NOMO-1 treated with dmso at 0.1 percent for 144 hours (cell line): ENCODE data around the gene CRYL1.
"Not testable (repeated sequence)": the region's sequence is repeated elsewhere in the genome, so short reads cannot be mapped to it uniquely, and the experiment has no call there.

Source experiments
- DNase-seq: peaks from one replicate; lab custom pipeline; 2025; ENCODE audit not compliant: unreplicated experiment; lab: John Stamatoyannopoulos, UW

Gene CRYL1

GRCh38 chr13:20461481-20461859 is 64.2 kb downstream of the CRYL1 start:
- DNase-seq: no peak

GRCh38 chr13:20460761-20461160 is 64.9 kb downstream of the CRYL1 start:
- DNase-seq: no peak

GRCh38 chr13:20457670-20458069 is 68.0 kb downstream of the CRYL1 start:
- no peak for DNase-seq

- no peak for DNase-seq
Observed at GRCh38 chr13:20456737-20457136, 68.9 kb downstream of the CRYL1 start.

GRCh38 chr13:20451397-20451796 is 74.3 kb downstream of the CRYL1 start:
- DNase-seq: no peak

- DNase-seq: no peak
Observed at GRCh38 chr13:20448470-20448869, 77.2 kb downstream of the CRYL1 start.

GRCh38 chr13:20446900-20447299 is 78.8 kb downstream of the CRYL1 start:
- DNase-seq: no peak

- DNase-seq: no peak
Observed at GRCh38 chr13:20446405-20446804, 79.3 kb downstream of the CRYL1 start.

- no peak for DNase-seq
Observed at GRCh38 chr13:20442798-20443381, 82.8 kb downstream of the CRYL1 start.

GRCh38 chr13:20442375-20442774 is 83.3 kb downstream of the CRYL1 start:
- DNase-seq: no peak

- DNase-seq: no peak
Observed at GRCh38 chr13:20441879-20442278, 83.8 kb downstream of the CRYL1 start.

- no peak for DNase-seq
Observed at GRCh38 chr13:20441056-20441455, 84.6 kb downstream of the CRYL1 start.

- no peak for DNase-seq
Observed at GRCh38 chr13:20439261-20439660, 86.4 kb downstream of the CRYL1 start.

- no peak for DNase-seq
Observed at GRCh38 chr13:20438801-20439200, 86.9 kb downstream of the CRYL1 start.

GRCh38 chr13:20436505-20436904 is 89.2 kb downstream of the CRYL1 start:
- no peak for DNase-seq

- no peak for DNase-seq
Observed at GRCh38 chr13:20435616-20436368, 89.9 kb downstream of the CRYL1 start.

- DNase-seq: not testable (repeated sequence)
Observed at GRCh38 chr13:20434210-20434609, 91.4 kb downstream of the CRYL1 start.

- no peak for DNase-seq
Observed at GRCh38 chr13:20431687-20432384, 93.8 kb downstream of the CRYL1 start.

- DNase-seq: no peak
Observed at GRCh38 chr13:20431080-20431479, 94.6 kb downstream of the CRYL1 start.

GRCh38 chr13:20430296-20430695 is 95.4 kb downstream of the CRYL1 start:
- no peak for DNase-seq

GRCh38 chr13:20429682-20430081 is 96.0 kb downstream of the CRYL1 start:
- no peak for DNase-seq
